GM19397 (cell line): Measurements from ENCODE around the gene TEX2.

Experiments used
- ATAC-seq: cut with Tn5 transposase; IDR thresholded peaks from one replicate; pipeline ENCODE4 v1.9.1; 2021; ENCODE audit warnings: mild to moderate bottlenecking, moderate library complexity; ENCODE audit not compliant: unreplicated experiment

Gene TEX2

GRCh38 chr17:64164596-64165285 is 98.3 kb downstream of the TEX2 start:
- ATAC-seq: no peak

- ATAC-seq: no peak
Observed at GRCh38 chr17:64163468-64163867, 99.6 kb downstream of the TEX2 start.

GRCh38 chr17:64162554-64162953 is 100.5 kb downstream of the TEX2 start:
- ATAC-seq: no peak

- no peak for ATAC-seq
Observed at GRCh38 chr17:64161380-64162176, 101.5 kb downstream of the TEX2 start.

- no peak for ATAC-seq
Observed at GRCh38 chr17:64160378-64160777, 102.7 kb downstream of the TEX2 start.

- ATAC-seq: no peak
Observed at GRCh38 chr17:64158831-64159590, 104.0 kb downstream of the TEX2 start.

- ATAC-seq: no peak
Observed at GRCh38 chr17:64158406-64158805, 104.7 kb downstream of the TEX2 start.

GRCh38 chr17:64157669-64158180 is 105.3 kb downstream of the TEX2 start:
- no peak for ATAC-seq

- ATAC-seq: no peak
Observed at GRCh38 chr17:64156670-64157069, 106.4 kb downstream of the TEX2 start.

- ATAC-seq: no peak
Observed at GRCh38 chr17:64155751-64156544, 107.1 kb downstream of the TEX2 start.

- ATAC-seq: no peak
Observed at GRCh38 chr17:64155129-64155528, 107.9 kb downstream of the TEX2 start.

- no peak for ATAC-seq
Observed at GRCh38 chr17:64154717-64155116, 108.3 kb downstream of the TEX2 start.

- ATAC-seq: no peak
Observed at GRCh38 chr17:64154313-64154695, 108.8 kb downstream of the TEX2 start.

- ATAC-seq: no peak
Observed at GRCh38 chr17:64153565-64154312, 109.3 kb downstream of the TEX2 start.

- no peak for ATAC-seq
Observed at GRCh38 chr17:64152428-64153125, 110.5 kb downstream of the TEX2 start.

GRCh38 chr17:64151016-64151368 is 112.1 kb downstream of the TEX2 start:
- no peak for ATAC-seq

- no peak for ATAC-seq
Observed at GRCh38 chr17:64150237-64151015, 112.6 kb downstream of the TEX2 start.

- no peak for ATAC-seq
Observed at GRCh38 chr17:64149196-64149595, 113.9 kb downstream of the TEX2 start.

- no peak for ATAC-seq
Observed at GRCh38 chr17:64148699-64149098, 114.4 kb downstream of the TEX2 start.
